ENCODE data around the gene CEP55.

GRCh38 chr10:93488956-93489528, 7.4 kb upstream of the CEP55 start:
- TF ChIP-seq CTCF (optimal IDR thresholded peaks at IDR 0.05 in 1 of 3, IDR thresholded peaks at IDR 0.05 in 1 of 3, conservative IDR thresholded peaks at IDR 0.05 in 1 of 3; ENCODE audit: extremely low read depth in 1 of 3, insufficient read depth in 2 of 3, low read length in 3 of 3) (no peak), EZH2 (IDR thresholded peaks at IDR 0.05; ENCODE audit: low read length) (no peak)

All from keratinocyte (primary cell).